GM12874 (cell line): ENCODE results near the gene PLD1.

Experiments
- TF ChIP-seq, protein P1 (sequence below): IDR thresholded peaks from 2 replicates; pipeline ENCODE4 v1.5.1; 2011; ENCODE audit warnings: low read depth, mild to moderate bottlenecking, control low read depth, low read length, moderate library complexity; ENCODE audit not compliant: insufficient read depth

PLD1 gene

DNA sequence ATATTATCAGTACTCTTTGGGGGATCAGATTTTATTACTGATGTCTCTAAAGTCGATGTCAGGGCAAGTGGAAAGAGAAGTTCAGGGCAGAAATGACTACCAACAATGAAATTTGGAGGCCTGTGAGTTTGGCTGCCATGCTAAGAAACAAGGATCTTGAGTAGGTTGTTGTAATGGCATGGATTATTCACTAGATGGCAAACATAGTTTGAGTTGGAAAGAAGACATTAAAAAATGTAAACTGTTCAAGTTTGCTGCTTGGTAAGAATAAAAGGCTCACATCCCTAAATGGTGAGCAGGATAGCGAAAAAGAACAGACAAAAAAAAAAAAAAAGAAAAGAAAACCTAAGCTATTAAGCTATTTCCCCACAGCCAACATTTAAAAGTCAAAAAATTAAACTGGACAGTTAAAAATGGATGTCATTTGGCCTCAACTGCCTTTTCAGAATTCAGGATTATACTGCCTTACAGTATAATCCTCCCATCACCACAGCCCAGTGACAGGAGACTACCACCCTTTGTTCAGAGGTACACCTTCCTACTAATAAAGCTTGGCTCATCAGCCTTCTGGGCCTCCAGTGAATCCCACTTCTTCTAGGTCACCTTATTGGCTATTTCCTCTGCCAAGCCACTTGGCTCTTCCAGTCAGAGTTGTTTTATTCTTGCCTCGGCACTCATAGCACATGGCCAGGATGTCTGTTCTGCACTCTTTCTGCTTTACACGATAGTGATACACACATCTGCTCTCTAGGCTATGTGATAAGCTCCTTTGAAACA lies 163.7 kb downstream of the PLD1 start:
- TF ChIP-seq, protein P1, sequence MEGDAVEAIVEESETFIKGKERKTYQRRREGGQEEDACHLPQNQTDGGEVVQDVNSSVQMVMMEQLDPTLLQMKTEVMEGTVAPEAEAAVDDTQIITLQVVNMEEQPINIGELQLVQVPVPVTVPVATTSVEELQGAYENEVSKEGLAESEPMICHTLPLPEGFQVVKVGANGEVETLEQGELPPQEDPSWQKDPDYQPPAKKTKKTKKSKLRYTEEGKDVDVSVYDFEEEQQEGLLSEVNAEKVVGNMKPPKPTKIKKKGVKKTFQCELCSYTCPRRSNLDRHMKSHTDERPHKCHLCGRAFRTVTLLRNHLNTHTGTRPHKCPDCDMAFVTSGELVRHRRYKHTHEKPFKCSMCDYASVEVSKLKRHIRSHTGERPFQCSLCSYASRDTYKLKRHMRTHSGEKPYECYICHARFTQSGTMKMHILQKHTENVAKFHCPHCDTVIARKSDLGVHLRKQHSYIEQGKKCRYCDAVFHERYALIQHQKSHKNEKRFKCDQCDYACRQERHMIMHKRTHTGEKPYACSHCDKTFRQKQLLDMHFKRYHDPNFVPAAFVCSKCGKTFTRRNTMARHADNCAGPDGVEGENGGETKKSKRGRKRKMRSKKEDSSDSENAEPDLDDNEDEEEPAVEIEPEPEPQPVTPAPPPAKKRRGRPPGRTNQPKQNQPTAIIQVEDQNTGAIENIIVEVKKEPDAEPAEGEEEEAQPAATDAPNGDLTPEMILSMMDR: no peak

DNA sequence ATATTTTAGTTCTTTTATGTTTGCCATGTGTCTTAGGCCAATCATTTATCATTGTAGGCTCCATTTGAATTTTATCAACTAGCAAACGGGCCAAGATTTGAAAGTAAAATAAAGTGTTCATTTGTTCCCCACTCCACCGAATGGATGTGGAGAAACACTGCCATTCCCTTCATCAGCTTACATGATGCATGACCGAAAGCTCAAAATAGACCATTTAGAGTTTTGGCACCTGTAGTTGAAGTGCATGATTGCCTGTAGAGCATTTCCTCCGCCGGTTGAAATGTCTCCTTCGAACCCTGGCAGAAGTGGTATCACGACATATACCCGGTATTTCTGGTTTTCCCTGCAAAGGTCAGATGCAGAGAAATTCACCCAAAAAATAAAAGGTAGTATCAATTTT lies 165.6 kb downstream of the PLD1 start:
- TF ChIP-seq, protein P1: no peak

DNA sequence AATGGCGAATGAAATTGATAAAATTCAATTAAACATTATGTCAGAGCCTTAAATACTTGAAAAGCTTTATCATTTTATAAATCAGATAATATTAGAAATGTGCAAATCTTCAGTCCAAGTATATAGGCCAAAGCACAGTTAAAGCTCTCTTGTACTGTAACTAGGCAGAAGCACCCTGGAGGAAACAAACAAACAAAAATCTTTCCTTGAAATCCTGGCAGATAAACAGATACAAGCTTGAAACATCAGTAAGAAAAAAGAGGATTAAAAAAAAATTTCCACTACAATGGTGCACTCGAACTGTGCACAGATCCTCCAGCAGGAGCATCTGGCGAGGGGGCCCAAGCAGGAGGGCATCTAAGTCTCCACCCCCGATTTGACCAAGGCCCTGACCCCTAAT lies 166.6 kb downstream of the PLD1 start:
- TF ChIP-seq, protein P1: no peak

DNA sequence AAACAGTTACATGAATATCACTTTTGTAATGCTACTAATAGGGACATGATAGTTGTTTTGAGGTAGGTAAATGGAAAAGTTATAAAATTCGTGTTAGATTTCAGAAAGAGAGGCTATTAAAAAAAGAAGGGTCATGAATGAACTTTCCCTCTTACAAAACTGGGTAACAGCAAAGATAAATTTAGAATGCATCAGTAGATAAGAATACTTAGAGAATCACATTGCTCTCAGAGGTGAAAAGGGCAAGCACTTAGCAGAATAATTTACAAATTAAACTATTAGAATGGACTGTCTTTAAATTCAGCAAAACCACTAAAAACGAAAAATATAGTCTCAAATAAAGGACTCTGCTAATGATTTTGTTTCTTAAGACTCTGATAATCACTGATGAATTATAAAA lies 167.2 kb downstream of the PLD1 start:
- TF ChIP-seq, protein P1: no peak

DNA sequence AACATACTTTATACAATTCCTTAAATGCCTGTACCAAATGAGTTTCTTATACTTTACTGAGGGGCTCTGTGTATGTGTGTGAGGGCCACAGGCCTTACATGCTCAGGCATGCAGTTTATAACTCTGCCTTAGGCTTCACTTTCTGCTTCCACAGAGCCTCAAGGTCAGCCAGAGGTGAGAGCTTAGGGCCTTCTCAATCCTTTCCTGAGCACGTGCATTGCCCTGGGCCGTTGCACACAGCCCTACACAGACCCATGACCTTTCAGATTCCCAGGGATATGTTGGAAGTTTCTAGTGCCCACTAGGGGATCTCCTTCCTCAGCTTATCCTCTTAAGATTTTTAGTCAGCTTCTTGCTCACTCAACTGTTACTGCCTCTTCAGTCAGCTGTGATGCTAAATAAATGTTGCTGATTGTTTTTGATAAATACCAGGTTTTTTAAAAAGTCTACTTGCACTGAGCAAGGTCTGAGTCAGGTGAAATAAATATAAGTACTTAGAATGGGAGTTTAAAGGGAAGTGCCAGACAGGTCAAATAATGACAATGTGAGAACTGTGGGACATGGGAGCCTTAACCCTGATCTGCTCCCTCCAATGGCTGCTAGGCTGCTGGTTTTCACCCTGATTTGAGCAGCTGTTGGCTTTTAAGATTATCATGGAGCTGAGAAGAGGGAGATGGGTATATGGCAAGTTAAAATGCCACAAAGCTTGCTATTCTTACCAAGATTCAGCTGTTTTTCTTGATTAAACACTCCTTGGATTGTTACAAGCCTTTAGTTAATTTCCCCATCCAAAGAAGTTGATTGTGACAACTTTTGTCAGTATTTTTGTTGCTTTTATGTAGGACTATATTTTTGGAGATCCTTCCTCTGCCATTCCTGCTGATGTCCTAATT lies 169.5 kb downstream of the PLD1 start:
- TF ChIP-seq, protein P1: no peak

DNA sequence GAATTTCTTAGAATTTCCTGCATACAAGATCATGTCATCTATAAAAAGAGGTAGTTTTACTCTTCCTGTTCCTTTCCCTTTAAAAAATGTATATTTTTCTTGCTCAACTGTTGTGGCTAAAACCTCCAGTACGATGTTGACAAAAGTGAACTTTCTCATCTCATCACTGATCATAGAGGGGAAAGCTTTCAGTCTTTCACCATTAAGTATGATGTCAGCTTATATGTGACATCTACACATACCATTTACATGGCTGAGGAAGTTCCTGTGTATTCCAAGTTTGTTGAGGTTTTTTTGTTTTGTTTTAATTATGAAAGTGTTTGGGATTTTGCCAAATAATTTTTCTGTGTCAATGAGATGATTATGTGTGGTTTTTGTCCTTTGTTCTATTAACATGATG lies 173.6 kb downstream of the PLD1 start:
- TF ChIP-seq, protein P1: no peak

DNA sequence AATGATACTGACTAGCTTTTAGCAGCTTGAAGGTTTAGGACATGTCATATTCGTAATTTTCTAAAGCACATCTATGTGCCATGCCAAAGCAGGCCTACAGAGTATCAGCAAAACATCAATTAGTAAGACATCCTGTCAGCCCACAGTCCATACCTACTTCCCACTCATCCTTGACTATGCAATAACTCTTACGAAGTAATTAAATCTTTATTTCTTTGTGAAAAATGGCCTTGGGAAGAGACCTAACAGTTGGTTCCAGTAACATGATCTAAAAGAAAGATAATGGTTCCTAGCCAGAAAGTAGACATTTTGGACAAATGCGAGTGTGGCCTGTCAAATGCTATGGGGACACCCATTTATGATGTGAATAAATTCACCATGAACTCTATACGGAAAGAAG lies 177.5 kb downstream of the PLD1 start:
- TF ChIP-seq, protein P1: no peak
